CD4-positive, alpha-beta T cell treated with Interleukin-10 for 1 hour (primary cell): Measurements from ENCODE around the gene ST3GAL3.

Source experiments
- DNase-seq: peaks from one replicate; pipeline ENCODE4 v3.0.0-alpha.2; 2020

The ST3GAL3 gene

DNA sequence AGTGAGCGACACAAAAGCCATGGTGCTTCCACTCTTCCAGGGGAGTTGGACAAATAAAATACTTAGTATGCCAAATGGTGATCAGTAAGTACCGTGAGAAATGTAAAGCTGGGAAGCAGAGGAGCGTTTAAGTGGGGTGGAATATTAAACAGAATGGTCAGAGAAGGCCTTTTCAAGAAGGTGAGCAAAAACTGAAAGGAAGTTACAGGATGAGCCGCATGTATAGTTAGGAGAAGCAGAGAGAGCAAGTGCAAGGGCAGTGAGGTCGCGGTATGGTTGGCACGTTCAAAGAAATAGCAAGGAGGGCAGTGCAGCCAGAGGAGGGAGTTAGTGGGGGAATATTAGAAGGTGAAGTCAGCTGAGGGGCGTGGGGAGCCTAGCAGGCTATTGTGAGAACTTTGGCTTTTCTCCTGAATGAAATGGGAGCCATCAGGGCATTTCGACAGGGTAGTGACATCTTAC lies 266.7 kb downstream of the ST3GAL3 start:
- DNase-seq, result no peak

- DNase-seq, result peak; percentile 91
Measured at GRCh38 chr1:43974443-43975248, 267.3 kb downstream of the ST3GAL3 start, which contains the start of gene ATP6V0B. TSS of gene ATP6V0B (plus strand) at chr1:43974960. CDS start at chr1:43975041, 81 bp downstream.

GRCh38 chr1:43975249-43975961 lies 268.1 kb downstream of the ST3GAL3 start:
- DNase-seq, result peak; percentile 52

DNA sequence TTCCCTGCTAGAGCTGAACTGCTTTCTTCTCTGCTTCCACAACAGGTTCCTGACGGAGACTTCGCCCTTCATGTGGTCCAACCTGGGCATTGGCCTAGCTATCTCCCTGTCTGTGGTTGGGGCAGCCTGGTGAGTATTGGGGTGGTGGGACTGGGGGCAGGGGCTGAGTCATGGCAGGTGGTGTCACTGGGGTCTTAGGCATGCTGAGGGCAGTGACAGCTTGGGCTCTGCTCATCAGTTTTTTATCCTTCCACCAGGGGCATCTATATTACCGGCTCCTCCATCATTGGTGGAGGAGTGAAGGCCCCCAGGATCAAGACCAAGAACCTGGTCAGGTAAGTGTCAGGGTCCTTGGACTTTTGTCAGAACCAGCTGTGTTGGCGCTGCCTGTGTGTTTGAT lies 268.7 kb downstream of the ST3GAL3 start:
- DNase-seq, result no peak

GRCh38 chr1:43976890-43977289 lies 269.6 kb downstream of the ST3GAL3 start:
- no peak for DNase-seq

DNA sequence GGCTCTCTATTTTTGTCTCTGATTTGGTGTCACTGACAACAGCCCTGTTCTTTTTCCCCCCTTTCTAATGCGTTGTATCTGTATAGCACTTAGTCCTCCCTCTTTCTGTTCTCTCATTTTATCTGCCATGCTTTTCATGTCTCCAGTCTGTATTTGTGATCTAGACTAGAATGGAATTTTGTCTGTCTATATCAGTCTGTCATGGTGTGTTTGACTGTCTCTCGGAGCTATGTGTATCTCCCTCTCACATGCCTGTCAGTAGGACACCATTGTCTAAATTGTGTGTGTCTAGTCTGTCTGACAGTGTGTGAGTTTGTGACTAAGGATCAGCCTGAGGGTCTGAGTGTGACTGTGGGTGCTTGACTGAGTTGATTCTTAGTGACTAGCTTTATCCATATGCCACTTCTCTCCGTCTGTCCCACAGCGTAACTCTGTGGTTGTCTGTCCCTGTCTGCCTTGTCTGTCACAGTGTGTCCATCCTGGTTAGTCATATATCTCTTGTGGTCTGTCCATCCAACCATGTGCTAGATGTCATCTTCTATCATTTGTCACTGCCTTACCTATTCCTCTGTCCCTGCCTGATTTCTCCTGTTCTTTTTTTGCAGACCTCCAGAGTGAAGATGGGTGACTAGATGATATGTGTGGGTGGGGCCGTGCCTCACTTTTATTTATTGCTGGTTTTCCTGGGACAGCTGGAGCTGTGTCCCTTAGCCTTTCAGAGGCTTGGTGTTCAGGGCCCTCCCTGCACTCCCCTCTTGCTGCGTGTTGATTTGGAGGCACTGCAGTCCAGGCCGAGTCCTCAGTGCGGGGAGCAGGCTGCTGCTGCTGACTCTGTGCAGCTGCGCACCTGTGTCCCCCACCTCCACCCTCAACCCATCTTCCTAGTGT lies 270.3 kb downstream of the ST3GAL3 start:
- no peak for DNase-seq

DNA sequence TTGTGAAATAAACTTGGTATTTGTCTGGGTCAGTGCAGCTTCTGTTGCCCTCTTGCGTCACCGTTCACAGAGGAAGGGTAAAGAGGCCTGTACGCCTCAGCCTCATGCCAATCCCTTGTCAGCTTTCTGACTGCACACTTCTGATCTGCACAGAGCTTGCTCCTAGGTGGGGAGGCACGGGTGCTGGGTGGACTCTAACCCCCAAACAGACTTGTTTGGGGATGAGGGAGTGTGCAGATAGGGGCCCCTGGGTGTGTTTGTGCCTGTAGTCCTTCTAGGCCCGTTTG lies 270.9 kb downstream of the ST3GAL3 start:
- DNase-seq, result no peak

DNA sequence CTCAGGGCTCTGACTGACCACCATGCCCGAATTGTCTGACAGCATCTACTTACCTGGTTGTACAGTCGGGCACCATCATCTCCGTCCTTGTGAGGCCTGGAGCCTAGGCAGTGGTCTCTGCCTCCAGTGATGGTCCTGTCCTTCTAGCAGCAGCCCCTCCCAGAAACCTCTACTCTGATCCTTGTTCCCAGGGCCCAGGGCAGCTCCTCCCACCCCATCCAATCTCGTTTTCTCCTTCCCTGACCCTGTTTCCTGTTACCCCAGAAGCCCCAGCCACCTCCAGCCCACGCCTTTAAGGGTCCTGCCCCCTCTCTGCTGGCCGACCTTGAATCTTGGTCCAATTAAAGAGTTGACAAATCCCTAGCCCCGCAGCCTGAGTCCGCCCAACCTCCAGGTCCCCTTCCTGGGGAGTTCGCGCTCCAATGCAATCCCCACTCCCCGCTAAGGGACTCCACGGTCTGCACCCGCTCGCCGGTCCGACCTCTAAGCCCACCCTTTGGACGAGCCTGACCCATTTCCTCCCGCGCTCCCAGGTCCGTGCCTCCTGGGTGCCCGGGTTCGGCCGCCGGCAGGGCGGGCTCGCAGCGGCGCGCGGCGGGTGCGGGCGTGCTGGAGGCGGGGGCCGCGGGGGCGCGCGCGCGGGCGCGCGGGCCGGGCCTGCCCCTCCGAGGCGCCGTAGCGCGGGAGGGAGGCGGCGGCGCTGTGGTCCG lies 271.4 kb downstream of the ST3GAL3 start, which contains the start of gene B4GALT2:
B4GALT2 (plus strand) TSS at position 660 of the 710 bp plus-strand sequence. CDS start 1,951 bp downstream, outside the sequence.
- peak; percentile 47 for DNase-seq

GRCh38 chr1:43979261-43979527 lies 271.9 kb downstream of the ST3GAL3 start:
- no peak for DNase-seq

DNA sequence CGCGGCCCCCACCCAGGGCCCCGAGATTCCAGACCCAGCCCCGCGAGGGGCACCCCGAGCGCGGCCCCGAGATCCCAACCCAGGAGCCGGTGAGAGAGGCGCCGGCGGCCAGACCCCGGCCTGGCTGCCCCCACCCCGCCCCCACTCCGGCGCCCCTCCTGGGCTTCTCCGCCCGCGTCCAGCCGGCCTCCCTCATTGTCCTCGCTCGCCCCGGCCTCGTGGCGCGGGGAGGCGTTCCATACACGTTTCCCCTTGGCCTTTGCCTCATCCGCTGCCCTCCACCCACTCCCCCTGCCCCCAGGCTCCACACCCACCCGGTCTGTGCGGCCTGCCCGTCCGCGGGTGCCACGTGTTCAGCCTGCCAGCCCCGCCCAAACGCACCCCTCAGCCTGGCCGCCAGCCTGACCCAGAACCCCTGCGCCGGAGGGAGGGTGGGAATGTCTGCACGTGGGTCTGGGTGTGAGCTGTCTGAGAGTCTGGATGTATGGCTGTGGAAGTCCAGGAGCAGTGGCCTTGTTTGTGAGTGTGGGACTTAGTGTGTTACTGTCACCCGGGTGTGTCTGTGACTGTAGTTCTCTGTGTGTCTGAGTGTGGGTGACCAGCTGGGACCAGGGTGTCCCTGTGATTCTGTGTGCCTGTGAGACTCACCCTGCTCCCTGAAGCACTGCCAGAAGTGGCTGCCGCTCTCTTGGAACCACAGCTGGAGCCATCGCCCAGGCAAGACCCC lies 272.4 kb downstream of the ST3GAL3 start:
- DNase-seq, result peak; percentile 27

- DNase-seq, result no peak
Measured at GRCh38 chr1:43980255-43981134, 273.2 kb downstream of the ST3GAL3 start.
